GOT3 (cell line): ENCODE results near the gene NCBP3.
"Not testable (repeated sequence)": the region's sequence is repeated elsewhere in the genome, so short reads cannot be mapped to it uniquely, and the experiment has no call there.

Experiments used
- DNase-seq: peaks from one replicate; lab custom pipeline; 2025; ENCODE audit warnings: mixed read lengths; lab: John Stamatoyannopoulos, UW

Gene NCBP3

GRCh38 chr17:3846437-3847164 lies 555 bp upstream of the NCBP3 start:
- DNase-seq, result no peak

GRCh38 chr17:3845291-3845620 lies 790 bp downstream of the NCBP3 start:
- DNase-seq, result no peak

- DNase-seq, result not testable (repeated sequence)
Measured at GRCh38 chr17:3844556-3844955, 1.5 kb downstream of the NCBP3 start.

- no peak for DNase-seq
Measured at GRCh38 chr17:3843935-3844516, 2.0 kb downstream of the NCBP3 start.

- DNase-seq, result no peak
Measured at GRCh38 chr17:3838206-3838605, 7.8 kb downstream of the NCBP3 start.

GRCh38 chr17:3836551-3836950 lies 9.5 kb downstream of the NCBP3 start:
- DNase-seq, result no peak

GRCh38 chr17:3835410-3836229 lies 10.4 kb downstream of the NCBP3 start:
- no peak for DNase-seq

GRCh38 chr17:3834811-3835210 lies 11.2 kb downstream of the NCBP3 start:
- no peak for DNase-seq

- no peak for DNase-seq
Measured at GRCh38 chr17:3828852-3829232, 17.2 kb downstream of the NCBP3 start.

GRCh38 chr17:3828151-3828851 lies 17.7 kb downstream of the NCBP3 start:
- DNase-seq, result no peak

GRCh38 chr17:3827124-3827773 lies 18.8 kb downstream of the NCBP3 start:
- DNase-seq, result no peak

- no peak for DNase-seq
Measured at GRCh38 chr17:3826191-3826590, 19.9 kb downstream of the NCBP3 start.

GRCh38 chr17:3821101-3821500 lies 24.9 kb downstream of the NCBP3 start:
- no peak for DNase-seq

- DNase-seq, result no peak
Measured at GRCh38 chr17:3818786-3819185, 27.3 kb downstream of the NCBP3 start.

- no peak for DNase-seq
Measured at GRCh38 chr17:3817851-3818605, 28.0 kb downstream of the NCBP3 start.

- DNase-seq, result no peak
Measured at GRCh38 chr17:3815925-3816324, 30.1 kb downstream of the NCBP3 start.

GRCh38 chr17:3815122-3815521 lies 30.9 kb downstream of the NCBP3 start:
- no peak for DNase-seq

- no peak for DNase-seq
Measured at GRCh38 chr17:3814361-3814760, 31.7 kb downstream of the NCBP3 start.

GRCh38 chr17:3813171-3813570 lies 32.9 kb downstream of the NCBP3 start:
- no peak for DNase-seq

GRCh38 chr17:3812771-3813170 lies 33.3 kb downstream of the NCBP3 start:
- DNase-seq, result no peak

- no peak for DNase-seq
Measured at GRCh38 chr17:3812284-3812683, 33.8 kb downstream of the NCBP3 start.
